A549 (cell line): ENCODE data around the gene UNC5B. TPM values are rescaled to one million over a fixed set of nuclear protein-coding genes. Genes with fewer than 3 reads are reported as not detected.
A peak's percentile ranks its signal among the peaks of the same experiment; 100 is the strongest.

Source experiments
- ATAC-seq, 2 experiments: fragments of 200-7000 bp in 1 of 2; fragments of >200 bp in 1 of 2; cut with Nextera tagmentation in 1 of 2; cut with Tn5 transposase in 1 of 2; 3 replicates each; pipeline versions ENCODE4 v1.8.0 to v1.9.1; 2018 to 2020; ENCODE audit warnings: mild to moderate bottlenecking in 1 of 2, moderate library complexity in 1 of 2
- CTCF ChIA-PET: fragments of 300-600 bp; sonication (Branson Sonifier 250); formaldehyde crosslinking; extraction: SDS; loops from one replicate; lab custom pipeline; 2021; ENCODE audit warnings: antibody characterized with exemption, inconsistent platforms; lab: Yijun Ruan, JAX
- POLR2A ChIA-PET: fragments of 350-600 bp; formaldehyde crosslinking; extraction: SDS; loops from one replicate; lab custom pipeline; 2021; ENCODE audit warnings: antibody characterized with exemption, inconsistent platforms; lab: Yijun Ruan, JAX
- DNase-seq, 2 experiments: peaks; one replicate each; pipeline versions ENCODE4 v3.0.0 to v3.0.0-alpha.2; 2011 to 2016; ENCODE audit warnings: low read depth in 1 of 2, low spot score in 1 of 2
- FAIRE-seq: peaks from 2 replicates; lab custom pipeline; 2011; peaks lifted over from hg19 to GRCh38; lab: Jason Lieb, UNC
- H3K27ac ChIP-seq, 2 experiments: fragments of >200 bp; sonication (Bioruptor Twin); formaldehyde crosslinking; 3 replicates each; pipeline ENCODE4 v1.5.1; 2016 to 2017
- H3K4me1 ChIP-seq: fragments of >200 bp; sonication (Bioruptor Twin); formaldehyde crosslinking; 3 replicates; pipeline ENCODE4 v1.6.1; 2016
- H3K4me2 ChIP-seq: fragments of >200 bp; sonication (Bioruptor Twin); formaldehyde crosslinking; 3 replicates; pipeline ENCODE4 v1.6.1; 2016
- H3K4me3 ChIP-seq: fragments of >200 bp; sonication (Bioruptor Twin); formaldehyde crosslinking; 3 replicates; pipeline ENCODE4 v1.5.1; 2016
- H3K9me3 ChIP-seq: fragments of >200 bp; sonication (Bioruptor Twin); formaldehyde crosslinking; 3 replicates; pipeline ENCODE4 v1.6.1; 2016
- BHLHE40 ChIP-seq: IDR thresholded peaks from 2 replicates; pipeline ENCODE4 v1.6.1; 2012; ENCODE audit warnings: low read depth, low read length, inconsistent platforms
- CEBPB ChIP-seq, 2 experiments: fragments of >200 bp in 1 of 2; sonication (Bioruptor Twin) in 1 of 2; formaldehyde crosslinking in 1 of 2; IDR thresholded peaks; 2 replicates each; pipeline ENCODE4 v1.6.1; 2012 to 2016
- EHF ChIP-seq: fragments of 250-450 bp; sonication (Bioruptor Pico); IDR thresholded peaks from 2 replicates; pipeline ENCODE4 v1.5.0; 2020; ENCODE audit warnings: mild to moderate bottlenecking
- EP300 ChIP-seq, 2 experiments: fragments of >200 bp; sonication (Bioruptor Twin); formaldehyde crosslinking; IDR thresholded peaks; 2 replicates in 1 of 2; 3 replicates in 1 of 2; pipeline ENCODE4 v1.6.1; 2016 to 2017
- FOSB ChIP-seq: fragments of 250-450 bp; sonication (Bioruptor Pico); IDR thresholded peaks from 2 replicates; pipeline ENCODE4 v1.5.0; 2020; ENCODE audit warnings: mild to moderate bottlenecking, moderate library complexity
- FOSL2 ChIP-seq, 2 experiments: fragments of 450-650 bp in 1 of 2; fragments of >200 bp in 1 of 2; sonication (Bioruptor Twin) in 1 of 2; formaldehyde crosslinking; IDR thresholded peaks; 2 replicates each; pipeline versions ENCODE4 v1.5.0 to v1.6.1; 2016 to 2020; ENCODE audit warnings: mild to moderate bottlenecking in 1 of 2, moderate library complexity in 1 of 2
- FOXS1 ChIP-seq: fragments of 250-450 bp; sonication (Bioruptor Pico); IDR thresholded peaks from 2 replicates; pipeline ENCODE4 v1.5.0; 2020; ENCODE audit warnings: mild to moderate bottlenecking, moderate library complexity
- GATA3 ChIP-seq: IDR thresholded peaks from 2 replicates; pipeline ENCODE4 v1.6.1; 2012; ENCODE audit warnings: borderline replicate concordance
- HMGXB4 ChIP-seq: fragments of 250-450 bp; sonication (Bioruptor Pico); IDR thresholded peaks from 2 replicates; pipeline ENCODE4 v1.5.0; 2021; ENCODE audit warnings: mild to moderate bottlenecking, moderate library complexity, borderline replicate concordance
- HOXB13 ChIP-seq: fragments of 250-450 bp; sonication (Bioruptor Pico); IDR thresholded peaks from 2 replicates; pipeline ENCODE4 v1.5.0; 2020; ENCODE audit warnings: low read depth, mild to moderate bottlenecking, moderate library complexity
- JUNB ChIP-seq: fragments of >200 bp; sonication (Bioruptor Twin); formaldehyde crosslinking; IDR thresholded peaks from 2 replicates; pipeline ENCODE4 v1.6.1; 2016
- MAX ChIP-seq: IDR thresholded peaks from 2 replicates; pipeline ENCODE4 v1.6.1; 2012
- NFE2L2 ChIP-seq: fragments of 150-350 bp; conservative IDR thresholded peaks from 2 replicates; pipeline ENCODE4 v1.6.1; 2014; ENCODE audit warnings: low read length
- NPAS2 ChIP-seq: fragments of 250-450 bp; sonication (Bioruptor Pico); IDR thresholded peaks from 2 replicates; pipeline ENCODE4 v1.8.0; 2022; ENCODE audit warnings: mild to moderate bottlenecking, moderate library complexity, borderline replicate concordance
- PBX3 ChIP-seq: IDR thresholded peaks from 2 replicates; pipeline ENCODE4 v1.6.1; 2012
- POLR2A ChIP-seq: IDR thresholded peaks from 2 replicates; pipeline ENCODE4 v1.6.1; 2012; ENCODE audit warnings: mild to moderate bottlenecking, low read length
- RAD21 ChIP-seq, 2 experiments: fragments of >200 bp in 1 of 2; sonication (Bioruptor Twin) in 1 of 2; formaldehyde crosslinking in 1 of 2; IDR thresholded peaks in 1 of 2; conservative IDR thresholded peaks in 1 of 2; 2 replicates in 1 of 2; 3 replicates in 1 of 2; pipeline ENCODE4 v1.6.1; 2012 to 2018; ENCODE audit warnings: inconsistent platforms in 1 of 2
- RCOR1 ChIP-seq: fragments of 150-350 bp; IDR thresholded peaks from 2 replicates; pipeline ENCODE4 v1.6.1; 2014; ENCODE audit warnings: antibody characterized with exemption, low read length, low read depth
- SREBF2 ChIP-seq: fragments of 450-650 bp; IDR thresholded peaks from 2 replicates; pipeline ENCODE4 v1.6.1; 2014; ENCODE audit warnings: mild to moderate bottlenecking, moderate library complexity
- TFCP2L1 ChIP-seq: fragments of 250-450 bp; sonication (Bioruptor Pico); IDR thresholded peaks from 2 replicates; pipeline ENCODE4 v1.5.0; 2021; ENCODE audit warnings: mild to moderate bottlenecking
- USF2 ChIP-seq: fragments of 450-650 bp; IDR thresholded peaks from 2 replicates; pipeline ENCODE4 v1.6.1; 2014; ENCODE audit warnings: antibody characterized with exemption
- WGBS: methylation state at CpG from one replicate; pipeline ENCODE4 v1.1.6; 2017; ENCODE audit errors: missing lambda C conversion rate; 5-methylcytosine and 5-hydroxymethylcytosine counted together
- polyA plus RNA-seq, 4 experiments: library from polyadenylated mRNA; depleted of rRNA in 3 of 4; stranded (reverse); fragments of >200 nt; fragmentation: RNase III in 1 of 4; extraction: RNeasy Plus Mini Kit Qiagen cat#74134 plus additional on column Dnase treatment in 1 of 4; gene quantifications; 2 replicates in 3 of 4; 3 replicates in 1 of 4; pipeline ENCODE4 v1.2.3, GENCODE V29; 2011 to 2017

The UNC5B gene
- polyA plus RNA-seq, 2 of the 4 experiments (the other 2 are of a cell fraction) = 0.14 to 1.0 TPM

GRCh38 chr10:71336632-71337031, 124.3 kb downstream of the UNC5B start (continued):
- TF ChIP-seq HOXB13 (CRISPR knock-in tag) = no peak
- TF ChIP-seq BHLHE40 = no peak
- TF ChIP-seq FOSB (CRISPR knock-in tag) = no peak
- TF ChIP-seq RAD21 (conservative IDR thresholded peaks at IDR 0.05 in 1 of 2, IDR thresholded peaks at IDR 0.05 in 1 of 2) = no peak

- peaks cover 90% of the 10 kb centered on the region for H3K4me1 ChIP-seq
- ATAC-seq (no peak), FAIRE-seq (no peak), DNase-seq (no peak)
- no peaks in the 10 kb centered on the region for H3K9me3 ChIP-seq
- H3K4me2 ChIP-seq = peak overlapping the region; percentile 37; the same call in 1 of the 3 replicates
- peak overlapping the region; percentile 61 to 79 for H3K27ac ChIP-seq
- WGBS = 90% methylated on average over 12 of the region's 13 CpGs
- TF ChIP-seq USF2 = no peak
- TF ChIP-seq NPAS2 = no peak
- H3K4me3 ChIP-seq = no peak overlapping the region
- ChIA-PET POLR2A (no interaction called here), CTCF (interaction anchor here (0.5 to 44.0 kb wide), 7 partner anchors 11 to 805 kb away, joined by 3 to 977 read pairs (median 5); partner anchors contain the start of genes CDH23 and SLC29A3)
Measured at GRCh38 chr10:71337219-71337701, 124.9 kb downstream of the UNC5B start.

- H3K9me3 ChIP-seq = no peaks in the 10 kb centered on the region
- CTCF ChIA-PET = interaction anchor here (0.6 to 44.0 kb wide), 9 partner anchors 9 to 368 kb away, joined by 3 to 977 read pairs (median 5); partner anchors contain the start of genes CDH23 and SLC29A3
- POLR2A ChIA-PET = interaction anchor here (1.8 kb wide), 1 partner anchor 38 kb away, joined by 8 read pairs; no protein-coding TSS in a partner anchor
- peak overlapping the region; percentile 80 to 92 for H3K27ac ChIP-seq
- peak overlapping the region; percentile 70 for H3K4me2 ChIP-seq
- peaks cover 92% of the 10 kb centered on the region for H3K4me1 ChIP-seq
- TF ChIP-seq MAX (peak; percentile 51; the same call in 1 of the 2 replicates), BHLHE40 (no peak)
- DNase-seq (no peak), ATAC-seq (peak; percentile 12 to 16; a peak in 3 of 6 replicates), FAIRE-seq (no peak)
- no peak overlapping the region for H3K4me3 ChIP-seq
- 80% methylated on average over 13 of the region's 13 CpGs for WGBS
Measured at GRCh38 chr10:71338728-71339495, 126.5 kb downstream of the UNC5B start.

GRCh38 chr10:71339796-71340589, 127.6 kb downstream of the UNC5B start:
- no peak for FAIRE-seq
- H3K4me3 ChIP-seq = no peak overlapping the region
- TF ChIP-seq CEBPB (IDR thresholded peaks at IDR 0.05) (peak; percentile 37 to 81; a peak in 3 of 4 replicates), USF2 (no peak), FOXS1 (CRISPR knock-in tag) (peak; percentile 34; the same call in 1 of the 2 replicates), EHF (CRISPR knock-in tag) (no peak), PBX3 (0 out of 2 replicates have a peak, but pooled peaks have one; percentile 39), RCOR1 (no peak), JUNB (peak; percentile 83), RAD21 (conservative IDR thresholded peaks at IDR 0.05 in 1 of 2, IDR thresholded peaks at IDR 0.05 in 1 of 2) (no peak; a peak in 1 of 5 replicates), GATA3 (peak; percentile 78; the same call in 1 of the 2 replicates), EP300 (IDR thresholded peaks at IDR 0.05) (peak; percentile 62 to 74; a peak in 3 of 5 replicates), FOSL2 (IDR thresholded peaks at IDR 0.05) (peak; percentile 76), FOSL2 (CRISPR knock-in tag; IDR thresholded peaks at IDR 0.05) (peak; percentile 81), NFE2L2 (peak; percentile 82), HMGXB4 (CRISPR knock-in tag) (no peak), SREBF2 (no peak), TFCP2L1 (CRISPR knock-in tag) (no peak), POLR2A (no peak)

More at GRCh38 chr10:71339796-71340589, 127.6 kb downstream of the UNC5B start:
- 42% methylated on average over 8 of the region's 10 CpGs for WGBS
- Histone ChIP-seq H3K9me3 (no peaks in the 10 kb centered on the region), H3K4me1 (peaks cover 90% of the 10 kb centered on the region), H3K27ac (peak overlapping the region; percentile 80 to 92), H3K4me2 (peak overlapping the region; percentile 70)
- ATAC-seq = peak; percentile 60 to 77
- ChIA-PET CTCF (interaction anchor here (1.4 to 44.0 kb wide), 6 partner anchors 11 to 269 kb away, joined by 3 to 977 read pairs (median 14); partner anchors contain the start of genes CDH23 and SLC29A3), POLR2A (interaction anchor here (0.5 to 1.8 kb wide), 3 partner anchors 10 to 955 kb away, joined by 3 to 8 read pairs (median 4); no protein-coding TSS in a partner anchor)
- peak; percentile 60 to 75 for DNase-seq
